Cardiac fibroblast (primary cell): ENCODE results near the gene LHPP.

Experiments used
- DNase-seq, 2 donors: peaks; one replicate each; pipeline versions ENCODE4 v3.0.0 to v3.0.0-alpha.2; 2010; ENCODE audit warnings: low read depth in 2 of 2
- H3K4me3 ChIP-seq, 2 donors: replicated peaks in 1 of 2; 1 replicate in 1 of 2; 2 replicates in 1 of 2; pipeline ENCODE4 v1.5.1; 2011; ENCODE audit warnings: low read depth in 2 of 2, low read length in 2 of 2, mild to moderate bottlenecking in 2 of 2, moderate library complexity in 1 of 2
- TF ChIP-seq, protein P1 (sequence below): IDR thresholded peaks from one replicate; pipeline ENCODE4 v1.5.1; 2011; ENCODE audit warnings: low read depth, mild to moderate bottlenecking, low read length, inconsistent platforms

LHPP gene

GRCh38 chr10:124654686-124655085 lies 193.1 kb downstream of the LHPP start:
- no peak overlapping the region for H3K4me3 ChIP-seq
- TF ChIP-seq, protein P1, sequence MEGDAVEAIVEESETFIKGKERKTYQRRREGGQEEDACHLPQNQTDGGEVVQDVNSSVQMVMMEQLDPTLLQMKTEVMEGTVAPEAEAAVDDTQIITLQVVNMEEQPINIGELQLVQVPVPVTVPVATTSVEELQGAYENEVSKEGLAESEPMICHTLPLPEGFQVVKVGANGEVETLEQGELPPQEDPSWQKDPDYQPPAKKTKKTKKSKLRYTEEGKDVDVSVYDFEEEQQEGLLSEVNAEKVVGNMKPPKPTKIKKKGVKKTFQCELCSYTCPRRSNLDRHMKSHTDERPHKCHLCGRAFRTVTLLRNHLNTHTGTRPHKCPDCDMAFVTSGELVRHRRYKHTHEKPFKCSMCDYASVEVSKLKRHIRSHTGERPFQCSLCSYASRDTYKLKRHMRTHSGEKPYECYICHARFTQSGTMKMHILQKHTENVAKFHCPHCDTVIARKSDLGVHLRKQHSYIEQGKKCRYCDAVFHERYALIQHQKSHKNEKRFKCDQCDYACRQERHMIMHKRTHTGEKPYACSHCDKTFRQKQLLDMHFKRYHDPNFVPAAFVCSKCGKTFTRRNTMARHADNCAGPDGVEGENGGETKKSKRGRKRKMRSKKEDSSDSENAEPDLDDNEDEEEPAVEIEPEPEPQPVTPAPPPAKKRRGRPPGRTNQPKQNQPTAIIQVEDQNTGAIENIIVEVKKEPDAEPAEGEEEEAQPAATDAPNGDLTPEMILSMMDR: no peak
- no peak for DNase-seq

- no peak overlapping the region for H3K4me3 ChIP-seq
- TF ChIP-seq, protein P1: no peak
- no peak for DNase-seq
Measured at GRCh38 chr10:124655191-124656112, 193.8 kb downstream of the LHPP start.

- no peak overlapping the region for H3K4me3 ChIP-seq
- no peak for DNase-seq
- TF ChIP-seq, protein P1: no peak
Measured at GRCh38 chr10:124656113-124656490, 194.5 kb downstream of the LHPP start.

DNA sequence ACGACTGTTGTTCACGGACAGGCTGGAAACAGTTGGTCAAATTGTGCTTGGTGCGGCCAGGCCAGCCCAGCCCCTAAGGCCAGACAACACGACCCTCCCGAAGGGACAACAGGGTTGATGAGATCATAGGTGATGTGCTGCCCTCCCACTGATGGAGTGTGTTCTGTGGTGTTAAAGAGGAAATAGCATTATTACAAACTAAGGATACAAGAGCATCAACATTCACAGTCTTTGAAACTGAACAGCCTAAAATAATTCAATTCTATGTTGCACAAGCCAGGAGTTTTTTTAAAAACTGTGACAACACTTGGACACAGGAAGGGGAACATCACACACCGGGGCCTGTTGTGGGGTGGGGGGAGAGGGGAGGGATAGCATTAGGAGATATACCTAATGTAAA lies 194.9 kb downstream of the LHPP start:
- H3K4me3 ChIP-seq: no peak overlapping the region
- TF ChIP-seq, protein P1: no peak
- DNase-seq: no peak

DNA sequence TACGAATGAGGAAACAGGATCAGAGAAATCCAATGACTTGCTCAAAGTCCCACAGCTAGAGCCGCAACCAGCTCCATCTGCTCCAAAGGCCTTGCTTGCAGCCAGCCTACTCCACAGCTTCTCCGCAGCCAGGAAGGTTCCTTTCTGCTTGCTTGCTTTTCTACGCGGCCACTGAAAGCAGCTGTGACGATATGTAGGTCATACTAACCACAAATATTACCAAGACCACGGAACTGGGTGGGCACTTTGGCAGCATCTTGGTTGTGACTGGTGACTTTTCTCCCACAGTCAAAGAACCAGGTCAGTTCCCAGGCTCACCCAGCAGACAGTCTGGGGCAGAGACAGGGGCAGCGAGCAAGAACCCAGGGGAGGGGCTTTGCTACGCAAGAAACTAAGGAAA lies 196.2 kb downstream of the LHPP start:
- H3K4me3 ChIP-seq: no peak overlapping the region
- TF ChIP-seq, protein P1: no peak
- peak; percentile 18 to 36 for DNase-seq

- TF ChIP-seq, protein P1: no peak
- no peak overlapping the region for H3K4me3 ChIP-seq
- DNase-seq: no peak
Measured at GRCh38 chr10:124658591-124659242, 197.1 kb downstream of the LHPP start.
